Measurements from ENCODE around the gene RBM45.

- TF ChIP-seq POLR2A (IDR thresholded peaks at IDR 0.05) = no peak
- TF ChIP-seq, protein P1, sequence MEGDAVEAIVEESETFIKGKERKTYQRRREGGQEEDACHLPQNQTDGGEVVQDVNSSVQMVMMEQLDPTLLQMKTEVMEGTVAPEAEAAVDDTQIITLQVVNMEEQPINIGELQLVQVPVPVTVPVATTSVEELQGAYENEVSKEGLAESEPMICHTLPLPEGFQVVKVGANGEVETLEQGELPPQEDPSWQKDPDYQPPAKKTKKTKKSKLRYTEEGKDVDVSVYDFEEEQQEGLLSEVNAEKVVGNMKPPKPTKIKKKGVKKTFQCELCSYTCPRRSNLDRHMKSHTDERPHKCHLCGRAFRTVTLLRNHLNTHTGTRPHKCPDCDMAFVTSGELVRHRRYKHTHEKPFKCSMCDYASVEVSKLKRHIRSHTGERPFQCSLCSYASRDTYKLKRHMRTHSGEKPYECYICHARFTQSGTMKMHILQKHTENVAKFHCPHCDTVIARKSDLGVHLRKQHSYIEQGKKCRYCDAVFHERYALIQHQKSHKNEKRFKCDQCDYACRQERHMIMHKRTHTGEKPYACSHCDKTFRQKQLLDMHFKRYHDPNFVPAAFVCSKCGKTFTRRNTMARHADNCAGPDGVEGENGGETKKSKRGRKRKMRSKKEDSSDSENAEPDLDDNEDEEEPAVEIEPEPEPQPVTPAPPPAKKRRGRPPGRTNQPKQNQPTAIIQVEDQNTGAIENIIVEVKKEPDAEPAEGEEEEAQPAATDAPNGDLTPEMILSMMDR (IDR thresholded peaks at IDR 0.05) = no peak
Observed at GRCh38 chr2:178155524-178155923, 43.3 kb downstream of the RBM45 start.

All from Peyer's patch (tissue), 4 donors.